K562 (cell line): ENCODE data around the gene CFAP206. TPM values are rescaled to one million over a fixed set of nuclear protein-coding genes. Genes with fewer than 3 reads are reported as not detected.

Experiments
- CEBPZ ChIP-seq: fragments of 150-350 bp; IDR thresholded peaks from 2 replicates; pipeline ENCODE4 v1.6.1; 2014; ENCODE audit warnings: low read depth, mild to moderate bottlenecking, low read length, borderline replicate concordance
- CREBBP ChIP-seq: IDR thresholded peaks from one replicate; pipeline ENCODE4 v1.6.1; 2012; ENCODE audit warnings: low read depth, mild to moderate bottlenecking, control low read depth, inconsistent platforms, low read length
- ELF1 ChIP-seq: fragments of 200-800 bp; sonication (Bioruptor generic); IDR thresholded peaks from 2 replicates; pipeline ENCODE4 v1.6.1; 2016; ENCODE audit warnings: missing genetic modification characterization, missing compliant biosample characterization
- EP300 ChIP-seq: IDR thresholded peaks from 2 replicates; pipeline ENCODE4 v1.6.1; 2012; ENCODE audit warnings: low read length, improper control_type of control experiment
- ESRRB ChIP-seq: fragments of 250-450 bp; sonication (Bioruptor Pico); IDR thresholded peaks from 2 replicates; pipeline ENCODE4 v1.5.0; 2020; ENCODE audit warnings: mild to moderate bottlenecking, moderate library complexity, borderline replicate concordance
- FOSL1 ChIP-seq: fragments of 200-800 bp; sonication (Bioruptor generic); conservative IDR thresholded peaks from 2 replicates; pipeline ENCODE4 v1.6.1; 2016; ENCODE audit warnings: missing genetic modification characterization, missing compliant biosample characterization
- HIVEP1 ChIP-seq: fragments of 250-450 bp; sonication (Bioruptor Pico); IDR thresholded peaks from 2 replicates; pipeline ENCODE4 v1.4.0; 2020; ENCODE audit warnings: mild to moderate bottlenecking
- LARP7 ChIP-seq: fragments of 450-650 bp; IDR thresholded peaks from 2 replicates; pipeline ENCODE4 v1.6.1; 2016
- MITF ChIP-seq: IDR thresholded peaks from 2 replicates; pipeline ENCODE4 v1.6.1; 2014; ENCODE audit warnings: antibody characterized with exemption
- NFE2 ChIP-seq: IDR thresholded peaks from 2 replicates; pipeline ENCODE4 v1.6.1; 2014; ENCODE audit warnings: antibody characterized with exemption, low read depth
- RBM25 ChIP-seq: fragments of 200-400 bp; formaldehyde crosslinking; IDR thresholded peaks from 2 replicates; pipeline ENCODE4 v1.6.1; 2018; ENCODE audit warnings: low read length, low read depth, moderate library complexity; ENCODE audit not compliant: severe bottlenecking
- SETDB1 ChIP-seq: IDR thresholded peaks from one replicate; pipeline ENCODE4 v1.6.1; 2012; ENCODE audit warnings: low read length, control low read depth, inconsistent platforms
- SMARCE1 ChIP-seq: fragments of 450-650 bp; IDR thresholded peaks from 2 replicates; pipeline ENCODE4 v1.7.1; 2016; ENCODE audit warnings: mild to moderate bottlenecking
- SPI1 ChIP-seq: IDR thresholded peaks from 2 replicates; pipeline ENCODE4 v1.6.1; 2011; ENCODE audit warnings: low read depth, low read length, control low read depth, borderline replicate concordance
- SRSF1 ChIP-seq: fragments of 200-400 bp; formaldehyde crosslinking; IDR thresholded peaks from 2 replicates; pipeline ENCODE4 v1.6.1; 2017; ENCODE audit warnings: mild to moderate bottlenecking, low read depth, low read length, moderate library complexity
- ZBTB8A ChIP-seq: fragments of 450-650 bp; IDR thresholded peaks from 2 replicates; pipeline ENCODE4 v1.6.1; 2018; ENCODE audit warnings: mild to moderate bottlenecking, moderate library complexity; ENCODE audit not compliant: partially characterized antibody
- ZC3H4 ChIP-seq: sonication (generic); formaldehyde crosslinking; IDR thresholded peaks from 2 replicates; pipeline ENCODE4 v1.9.0; 2021; ENCODE audit warnings: missing genetic modification reagents, borderline replicate concordance
- ZNF134 ChIP-seq: fragments of 250-450 bp; sonication (Bioruptor Pico); conservative IDR thresholded peaks from 2 replicates; pipeline ENCODE4 v1.4.0; 2020
- ZNF175 ChIP-seq: fragments of 200-800 bp; sonication (Bioruptor generic); IDR thresholded peaks from 2 replicates; pipeline ENCODE4 v1.6.1; 2016; ENCODE audit warnings: low read depth, mild to moderate bottlenecking, missing genetic modification characterization, missing compliant biosample characterization
- ZNF696 ChIP-seq: fragments of 250-450 bp; sonication (Bioruptor Pico); conservative IDR thresholded peaks from 2 replicates; pipeline ENCODE4 v1.4.0; 2020; ENCODE audit warnings: mild to moderate bottlenecking, moderate library complexity
- polyA plus RNA-seq, 8 experiments: library from polyadenylated mRNA; depleted of rRNA in 4 of 8; stranded (reverse) in 5 of 8; unstranded in 3 of 8; fragments of >200 nt; fragmentation: Nextera tagmentation in 2 of 8; fragmentation: Illumina TruSeq in 1 of 8; extraction: Ambion mirVana in 2 of 8; extraction: Trizol in 1 of 8; gene quantifications; 2 replicates each; pipeline versions ENCODE4 v1.2.1 to v1.2.3, GENCODE V29; 2011 to 2014; ENCODE audit warnings: inconsistent platforms in 1 of 8, missing spikeins in 1 of 8
- total RNA-seq, 7 experiments: library from RNA; depleted of rRNA in 6 of 7; stranded (reverse); fragments of >200 nt in 6 of 7; fragmentation: Illumina TruSeq in 2 of 7; extraction: Trizol in 2 of 7; gene quantifications; 2 replicates each; pipeline versions ENCODE4 v1.2.1 to v1.2.3, GENCODE V29; 2011 to 2021; ENCODE audit warnings: low replicate concordance in 1 of 7
- TF ChIP-seq, protein P1 (sequence below): fragments of 450-650 bp; IDR thresholded peaks from 2 replicates; pipeline ENCODE4 v1.6.1; 2016; ENCODE audit warnings: missing biosample characterization, missing genetic modification characterization
- TF ChIP-seq, protein P2 (sequence below): fragments of 250-450 bp; sonication (Bioruptor Pico); IDR thresholded peaks from 2 replicates; pipeline ENCODE4 v1.4.0; 2020

The CFAP206 gene
- total and polyA plus RNA-seq, 9 of the 15 experiments (the other 6 are each of a cell fraction or from before 2014, with no cell fraction given), result 0.06 to 0.33 (median 0.18) TPM; not detected in 2

DNA sequence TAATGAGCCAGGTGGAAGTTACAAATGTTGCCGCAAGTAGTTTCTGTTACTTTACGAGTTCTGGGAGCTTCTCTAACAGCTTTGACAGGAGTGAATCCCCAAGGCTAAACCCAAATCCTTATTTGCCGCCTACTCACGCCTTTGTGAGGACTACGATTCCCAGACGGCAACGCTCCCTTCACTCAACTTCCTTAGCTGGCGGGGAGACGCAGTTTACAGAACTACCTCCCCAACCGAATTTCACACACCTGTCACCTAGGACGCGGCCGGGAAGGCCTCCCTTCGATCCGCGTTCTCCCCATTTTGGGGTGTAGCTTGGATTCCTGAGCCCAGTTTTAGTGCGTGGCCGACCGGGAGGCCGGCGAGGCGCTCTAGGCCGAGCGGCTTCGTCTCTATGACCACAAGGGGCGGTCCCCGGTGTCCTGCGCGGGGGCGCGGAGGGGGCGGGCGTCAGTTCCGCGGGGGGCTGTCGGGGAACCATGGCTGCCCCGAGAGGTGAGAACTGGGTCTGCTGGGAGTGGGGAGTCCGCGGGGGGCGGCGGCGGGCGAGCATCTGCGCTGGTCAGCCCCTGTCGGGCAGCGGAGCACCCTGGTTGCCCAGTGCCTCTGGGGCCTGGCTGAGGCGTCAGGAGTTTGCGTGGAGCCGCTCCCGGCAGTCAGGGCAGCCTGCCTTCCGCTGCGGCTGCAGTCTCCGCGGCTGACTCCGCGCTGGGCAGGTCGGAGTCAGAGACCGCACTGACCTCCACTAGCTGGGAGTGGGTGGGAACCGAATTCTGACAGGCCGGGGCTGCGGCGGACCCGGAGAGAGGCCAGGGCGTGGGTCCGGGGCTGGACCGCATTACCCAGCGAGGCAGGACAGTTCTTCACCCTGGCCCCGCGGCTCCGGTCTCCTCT is 65.0 kb downstream of the CFAP206 start, which contains the start of gene SLC35A1 (continued):
- TF ChIP-seq SMARCE1 (no peak), ZC3H4 (CRISPR knock-in tag) (no peak), RBM25 (no peak), FOSL1 (tag) (peak; percentile 54), NFE2 (no peak), ELF1 (peak; percentile 94), LARP7 (0 out of 2 replicates have a peak, but pooled peaks have one; percentile 37), ZNF175 (no peak), CEBPZ (no peak), SETDB1 (no peak), ZNF696 (CRISPR knock-in tag) (no peak), SRSF1 (0 out of 2 replicates have a peak, but pooled peaks have one; percentile 62), MITF (no peak), ESRRB (CRISPR knock-in tag) (no peak), ZBTB8A (no peak), CREBBP (no peak), SPI1 (peak; percentile 38; the same call in 1 of the 2 replicates), ZNF134 (no peak), HIVEP1 (CRISPR knock-in tag) (no peak), EP300 (no peak)
- TF ChIP-seq, protein P1, sequence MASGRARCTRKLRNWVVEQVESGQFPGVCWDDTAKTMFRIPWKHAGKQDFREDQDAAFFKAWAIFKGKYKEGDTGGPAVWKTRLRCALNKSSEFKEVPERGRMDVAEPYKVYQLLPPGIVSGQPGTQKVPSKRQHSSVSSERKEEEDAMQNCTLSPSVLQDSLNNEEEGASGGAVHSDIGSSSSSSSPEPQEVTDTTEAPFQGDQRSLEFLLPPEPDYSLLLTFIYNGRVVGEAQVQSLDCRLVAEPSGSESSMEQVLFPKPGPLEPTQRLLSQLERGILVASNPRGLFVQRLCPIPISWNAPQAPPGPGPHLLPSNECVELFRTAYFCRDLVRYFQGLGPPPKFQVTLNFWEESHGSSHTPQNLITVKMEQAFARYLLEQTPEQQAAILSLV, result no peak
- TF ChIP-seq, protein P2, sequence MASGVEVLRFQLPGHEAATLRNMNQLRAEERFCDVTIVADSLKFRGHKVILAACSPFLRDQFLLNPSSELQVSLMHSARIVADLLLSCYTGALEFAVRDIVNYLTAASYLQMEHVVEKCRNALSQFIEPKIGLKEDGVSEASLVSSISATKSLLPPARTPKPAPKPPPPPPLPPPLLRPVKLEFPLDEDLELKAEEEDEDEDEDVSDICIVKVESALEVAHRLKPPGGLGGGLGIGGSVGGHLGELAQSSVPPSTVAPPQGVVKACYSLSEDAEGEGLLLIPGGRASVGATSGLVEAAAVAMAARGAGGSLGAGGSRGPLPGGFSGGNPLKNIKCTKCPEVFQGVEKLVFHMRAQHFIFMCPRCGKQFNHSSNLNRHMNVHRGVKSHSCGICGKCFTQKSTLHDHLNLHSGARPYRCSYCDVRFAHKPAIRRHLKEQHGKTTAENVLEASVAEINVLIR (CRISPR knock-in tag), result 0 out of 2 replicates have a peak, but pooled peaks have one; percentile 30
